ENCODE data around the gene MKX.

Gene MKX, protein sequence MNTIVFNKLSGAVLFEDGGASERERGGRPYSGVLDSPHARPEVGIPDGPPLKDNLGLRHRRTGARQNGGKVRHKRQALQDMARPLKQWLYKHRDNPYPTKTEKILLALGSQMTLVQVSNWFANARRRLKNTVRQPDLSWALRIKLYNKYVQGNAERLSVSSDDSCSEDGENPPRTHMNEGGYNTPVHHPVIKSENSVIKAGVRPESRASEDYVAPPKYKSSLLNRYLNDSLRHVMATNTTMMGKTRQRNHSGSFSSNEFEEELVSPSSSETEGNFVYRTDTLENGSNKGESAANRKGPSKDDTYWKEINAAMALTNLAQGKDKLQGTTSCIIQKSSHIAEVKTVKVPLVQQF

DNA sequence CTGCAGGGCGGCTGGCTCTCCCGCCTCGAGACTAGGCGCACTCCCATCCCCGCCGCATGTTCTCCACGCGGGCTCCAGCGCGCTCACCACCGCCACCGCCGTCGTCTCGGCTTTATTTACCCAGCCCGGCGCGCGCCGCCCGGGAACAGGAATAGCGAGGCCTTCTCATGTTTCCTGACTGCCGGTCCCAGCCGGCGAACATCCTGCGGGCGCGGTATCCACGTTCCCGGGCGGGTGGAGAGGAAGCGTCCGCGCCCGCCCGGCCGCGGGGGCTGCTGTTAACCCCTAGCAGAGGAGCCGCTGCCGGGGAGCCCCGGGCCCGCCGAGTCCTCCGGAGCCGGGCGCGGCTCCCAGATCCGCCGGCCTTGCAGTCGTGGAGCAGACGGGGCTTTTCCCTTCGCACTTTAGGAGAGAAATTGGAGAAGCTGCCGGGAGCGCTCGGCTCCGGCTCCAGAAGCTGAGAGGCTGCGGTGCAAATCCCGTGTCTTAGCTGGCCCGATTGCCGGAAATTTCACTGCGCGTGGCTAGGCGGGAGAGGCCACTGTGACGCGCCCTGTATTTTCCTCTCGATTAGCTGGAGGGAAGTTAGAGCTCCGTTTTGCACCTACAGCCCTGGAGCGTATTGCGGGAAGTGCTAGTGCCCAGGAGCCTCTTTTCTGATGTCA lies at the start of gene MKX:
Gene MKX, minus strand, starts transcription at position 88 of the 665 bp plus-strand sequence. CDS start 2,404 bp downstream, outside the sequence.
- DNase-seq = no peak

DNA sequence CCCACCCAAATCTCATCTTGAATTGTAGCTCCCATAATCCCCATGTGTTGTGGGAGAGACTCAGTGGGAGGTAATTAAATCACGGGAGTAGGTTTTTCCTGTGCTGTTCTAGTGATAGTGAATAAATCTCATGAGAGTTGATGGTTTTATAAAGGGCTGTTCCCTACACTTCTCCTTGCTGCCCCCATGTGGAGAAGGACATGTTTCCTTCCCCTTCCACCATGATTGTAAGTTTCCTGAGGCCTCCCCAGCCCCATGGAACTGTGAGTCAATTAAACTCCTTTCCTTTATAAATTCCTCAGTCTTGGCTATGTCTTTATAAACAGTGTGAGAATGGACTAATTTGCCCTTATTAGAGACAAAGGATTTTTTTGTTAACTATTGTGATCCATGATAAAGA lies 48.5 kb upstream of the MKX start:
- DNase-seq = no peak

DNA sequence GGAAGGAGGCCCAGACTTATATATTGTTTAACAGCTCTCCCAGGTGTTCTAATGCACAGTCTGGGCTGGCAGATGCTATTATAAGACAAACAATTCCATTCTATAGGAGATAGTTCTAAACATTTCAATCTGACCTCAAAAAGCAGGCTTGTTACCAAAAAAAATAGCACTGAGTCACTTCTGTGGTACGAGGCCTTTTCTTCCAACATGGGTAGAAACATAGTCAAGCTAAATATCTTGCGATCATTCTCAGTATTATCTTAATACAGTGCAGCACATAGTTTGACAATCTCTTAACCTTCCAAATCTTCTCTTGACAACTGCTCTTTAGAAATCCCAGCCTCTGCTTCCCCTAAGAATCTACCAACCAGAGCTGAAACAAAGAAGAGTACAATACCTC lies 46.6 kb upstream of the MKX start:
- DNase-seq = no peak

DNA sequence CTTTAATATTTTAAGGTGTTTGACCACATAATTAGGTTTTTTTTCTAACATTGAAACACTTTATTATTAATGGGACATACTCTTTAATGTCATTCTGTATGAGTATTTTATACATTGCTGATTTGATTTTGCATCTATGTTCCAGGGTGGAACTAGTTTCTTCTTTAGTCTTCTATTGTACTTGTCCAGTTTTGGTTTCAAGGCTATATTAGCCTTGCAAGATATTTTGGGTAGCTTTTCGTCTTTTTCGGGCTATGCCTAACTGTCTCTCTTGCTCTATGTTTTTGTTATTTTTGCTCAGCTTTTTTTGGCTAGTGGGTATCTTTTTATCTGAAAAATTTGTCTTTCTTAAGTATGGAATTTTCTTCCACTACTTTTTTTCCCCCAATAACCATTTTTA lies 38.7 kb upstream of the MKX start:
- DNase-seq = no peak

DNA sequence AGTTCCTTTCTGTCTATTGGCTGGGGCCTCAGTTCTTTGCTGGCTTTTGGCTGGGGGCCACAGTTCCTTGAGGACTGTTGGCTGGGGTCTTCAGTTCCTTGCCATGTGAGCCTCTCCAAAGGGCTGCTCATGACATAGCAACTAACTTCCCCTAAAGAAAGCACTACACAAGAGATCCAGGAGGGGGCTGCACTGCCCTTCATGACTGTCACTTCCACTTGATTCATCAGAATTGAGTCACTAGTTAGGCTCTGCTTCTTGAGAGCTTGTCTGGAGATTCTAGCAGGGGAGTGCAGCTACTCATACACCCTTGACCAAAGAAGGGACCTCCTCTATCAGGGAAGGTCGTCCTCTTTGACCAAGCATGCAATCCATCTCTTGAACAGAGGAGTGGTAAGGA lies 38.0 kb upstream of the MKX start:
- no peak for DNase-seq

DNA sequence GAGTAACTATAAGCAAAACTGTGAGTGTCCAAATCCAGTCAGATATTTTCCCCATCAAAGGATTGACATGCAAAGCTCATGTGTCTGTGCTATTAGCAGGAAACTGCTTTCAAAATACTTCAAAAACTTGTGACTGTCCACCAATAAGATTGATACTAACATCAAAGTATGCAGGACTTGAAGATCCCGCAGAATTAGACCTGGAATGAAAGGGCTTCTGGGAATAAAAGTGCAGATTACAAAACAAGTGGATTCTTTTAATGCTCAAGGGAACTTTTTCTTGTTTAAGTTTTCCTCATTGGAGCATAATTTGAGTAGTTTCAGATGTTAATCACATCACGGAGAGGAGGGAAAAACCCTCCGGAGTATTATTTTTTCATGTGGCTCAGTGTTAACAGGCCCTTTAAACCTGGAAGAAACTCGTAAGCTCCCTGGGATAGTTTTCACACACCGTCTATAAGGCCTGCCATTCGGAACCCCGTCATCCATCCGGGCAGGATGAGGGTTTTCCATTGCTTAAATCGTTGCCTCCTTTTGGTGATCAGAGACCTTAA lies 33.9 kb upstream of the MKX start:
- no peak for DNase-seq

DNA sequence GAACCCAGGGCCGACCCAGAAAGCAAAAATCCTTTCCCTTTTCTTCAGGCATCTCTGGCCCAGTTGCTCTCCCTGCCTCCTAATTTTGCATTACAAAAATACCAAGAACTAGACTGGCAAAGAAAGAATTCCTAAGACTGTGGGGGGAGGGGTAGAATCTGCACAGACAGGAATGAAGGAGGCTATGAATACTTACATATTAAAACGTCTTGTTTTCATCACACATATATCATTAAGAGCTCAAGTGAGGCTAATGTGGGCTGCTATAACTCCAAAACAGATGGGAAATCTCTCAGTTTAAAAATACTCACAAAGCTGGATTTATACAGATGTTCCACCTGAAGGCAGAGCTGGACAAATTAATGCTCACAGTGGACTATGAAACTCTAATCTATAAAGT lies 29.2 kb upstream of the MKX start:
- DNase-seq = no peak

DNA sequence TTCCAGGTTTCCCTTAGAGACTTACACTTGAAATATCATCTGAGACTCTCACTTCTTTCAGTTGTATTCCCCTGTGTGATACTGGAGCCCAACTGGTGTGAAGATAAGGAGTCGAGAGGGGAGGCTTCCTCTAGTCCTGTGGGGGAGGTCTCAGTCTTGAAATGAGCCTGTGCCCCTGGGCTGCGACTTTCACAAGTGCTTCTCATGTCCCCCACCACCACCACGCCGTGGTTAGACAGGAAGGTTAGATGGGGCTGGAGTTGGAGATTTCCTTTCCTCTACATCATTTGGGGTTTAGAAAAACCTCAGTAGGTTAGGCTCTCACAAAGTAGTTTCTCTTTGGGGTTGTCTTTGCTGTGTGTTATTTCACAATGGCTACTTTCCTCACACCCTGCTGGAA lies 25.6 kb upstream of the MKX start:
- no peak for DNase-seq

DNA sequence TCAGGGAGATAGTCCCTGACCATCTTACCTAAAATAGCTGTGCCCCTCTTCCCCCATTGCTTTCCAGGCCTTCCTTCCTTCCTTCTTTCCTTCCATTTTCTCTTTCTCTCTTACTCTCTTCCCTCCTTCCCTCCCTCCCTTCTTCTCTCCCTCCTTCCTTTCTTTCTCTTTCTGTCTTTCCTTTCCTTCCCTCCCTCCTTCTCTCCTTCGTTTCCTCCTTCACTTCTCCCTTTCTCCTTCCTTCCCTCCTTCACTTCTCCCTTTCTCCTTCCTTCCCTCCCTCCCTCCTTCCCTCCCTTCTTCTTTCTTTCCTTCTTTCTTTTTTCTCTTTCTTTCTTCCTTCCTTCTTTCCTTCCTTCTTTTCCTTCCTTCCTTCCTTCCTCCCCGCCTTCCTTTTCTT lies 24.6 kb upstream of the MKX start:
- DNase-seq = no peak

DNA sequence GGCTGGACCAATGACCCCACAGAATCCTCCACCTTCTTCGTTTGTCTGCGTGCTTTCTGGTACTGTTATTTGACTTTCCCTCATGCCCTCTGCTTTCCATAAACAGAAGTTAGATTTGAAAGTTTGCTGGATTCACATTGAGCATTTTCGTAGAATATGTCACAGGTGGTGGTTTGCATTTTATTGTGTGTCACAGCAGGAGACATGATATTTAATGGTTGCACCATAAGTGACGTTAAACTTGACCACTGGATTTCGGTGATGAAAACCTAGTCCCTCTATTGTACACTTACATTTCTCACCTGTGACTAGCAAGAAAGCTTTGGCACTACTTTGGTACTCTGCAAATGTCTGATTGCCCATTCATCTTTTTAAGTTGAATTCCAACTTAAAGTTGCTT lies 15.2 kb upstream of the MKX start:
- DNase-seq = no peak

DNA sequence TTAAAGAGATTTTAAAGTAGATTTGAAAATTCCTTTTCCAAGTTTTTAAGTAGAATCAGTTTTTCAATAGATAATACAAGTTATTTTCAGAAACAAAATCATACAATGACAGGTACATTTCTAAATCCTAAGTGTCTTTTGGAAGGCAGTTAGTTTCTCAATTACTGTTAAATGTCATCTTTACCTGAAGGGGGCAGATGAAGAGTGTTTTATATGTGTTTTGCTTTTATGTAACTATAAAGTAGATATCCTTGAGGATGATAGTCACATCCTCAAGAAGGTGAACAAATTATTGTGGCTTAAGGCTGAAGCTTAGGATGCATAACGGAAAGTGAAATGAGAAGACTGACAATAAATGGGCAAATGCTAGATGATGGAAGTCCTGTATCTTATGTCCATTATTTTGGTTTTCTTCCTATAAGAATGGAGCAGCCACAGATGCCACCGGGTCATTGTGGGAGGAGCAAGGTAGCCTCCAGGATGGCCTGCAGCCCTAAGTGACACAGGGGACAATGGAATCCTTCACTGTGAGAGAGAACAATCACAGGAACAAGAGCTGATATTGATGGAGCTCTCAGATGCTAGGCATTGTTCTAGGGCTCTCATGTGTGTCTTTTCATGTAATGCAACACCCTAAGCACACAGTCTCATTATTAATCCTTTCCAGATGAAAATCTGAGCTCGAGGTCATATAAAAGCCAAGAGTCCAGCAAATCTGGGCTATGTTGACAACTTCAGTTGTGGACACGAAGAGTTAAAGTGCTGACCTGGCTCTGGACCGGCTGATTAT lies 14.1 kb upstream of the MKX start:
- no peak for DNase-seq

DNA sequence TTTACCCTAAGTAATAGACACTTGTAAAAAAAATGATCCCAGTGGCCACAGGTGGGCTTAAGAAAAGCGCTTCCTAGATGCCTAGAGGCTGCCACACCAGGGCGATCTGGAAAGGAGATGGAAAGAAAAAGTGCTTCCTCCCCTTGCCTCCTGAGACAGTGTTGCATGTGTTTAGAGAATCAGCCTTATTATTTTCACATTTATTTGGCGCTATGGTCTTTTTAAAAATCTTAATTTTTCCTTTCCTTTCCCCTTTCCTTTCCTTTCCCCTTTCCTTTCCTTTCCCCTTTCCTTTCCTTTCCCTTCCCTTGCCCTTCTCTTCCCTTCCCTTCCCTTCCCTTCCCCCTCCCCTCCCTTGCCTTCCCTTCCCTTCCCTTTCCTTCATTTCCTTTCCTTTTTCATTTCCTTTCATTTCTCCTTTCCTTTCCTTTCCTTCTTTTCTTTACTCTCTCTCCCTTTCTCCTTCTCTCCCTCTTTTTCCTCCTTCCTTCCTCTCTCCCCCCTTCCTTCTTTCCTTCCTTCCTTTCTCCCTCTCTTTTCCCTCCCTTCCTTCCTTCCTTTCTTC lies 7.1 kb upstream of the MKX start:
- no peak for DNase-seq

DNA sequence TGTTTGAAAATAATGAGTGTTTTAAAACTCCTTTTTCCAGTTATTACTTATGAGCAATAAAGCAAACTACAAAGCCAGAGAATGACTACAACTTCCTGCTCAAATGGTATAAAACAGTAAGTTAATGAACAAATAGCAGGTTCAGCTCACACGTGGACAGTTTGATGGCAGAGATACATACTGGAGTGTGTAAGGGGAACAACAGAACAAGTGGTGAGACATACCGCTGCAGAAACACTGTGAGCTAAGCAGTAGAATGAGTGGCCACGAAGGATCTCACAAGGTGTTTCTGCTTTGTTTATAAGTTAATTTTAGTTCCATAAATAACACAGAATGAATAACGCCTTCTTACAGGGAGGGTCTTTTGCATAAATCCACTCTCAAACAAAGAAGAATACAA lies 3.0 kb upstream of the MKX start:
- DNase-seq = no peak

DNA sequence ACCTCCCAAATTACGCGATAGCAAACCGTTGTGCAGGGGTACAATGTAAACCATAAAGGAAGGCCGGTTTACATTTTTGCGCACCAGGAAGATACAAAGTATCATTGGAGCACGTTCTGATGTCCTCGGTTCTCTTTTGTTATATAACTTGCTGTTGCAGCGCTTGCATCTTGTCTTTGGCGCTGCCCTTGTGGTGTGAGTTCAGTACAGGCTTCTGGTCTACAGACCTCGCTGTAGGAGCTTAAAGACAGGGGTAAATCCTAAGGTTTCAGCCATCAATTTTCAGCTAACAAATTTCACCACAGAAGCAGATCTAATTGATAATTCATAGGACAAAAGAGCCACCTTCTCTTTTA lies 1.5 kb upstream of the MKX start:
- DNase-seq = no peak

DNA sequence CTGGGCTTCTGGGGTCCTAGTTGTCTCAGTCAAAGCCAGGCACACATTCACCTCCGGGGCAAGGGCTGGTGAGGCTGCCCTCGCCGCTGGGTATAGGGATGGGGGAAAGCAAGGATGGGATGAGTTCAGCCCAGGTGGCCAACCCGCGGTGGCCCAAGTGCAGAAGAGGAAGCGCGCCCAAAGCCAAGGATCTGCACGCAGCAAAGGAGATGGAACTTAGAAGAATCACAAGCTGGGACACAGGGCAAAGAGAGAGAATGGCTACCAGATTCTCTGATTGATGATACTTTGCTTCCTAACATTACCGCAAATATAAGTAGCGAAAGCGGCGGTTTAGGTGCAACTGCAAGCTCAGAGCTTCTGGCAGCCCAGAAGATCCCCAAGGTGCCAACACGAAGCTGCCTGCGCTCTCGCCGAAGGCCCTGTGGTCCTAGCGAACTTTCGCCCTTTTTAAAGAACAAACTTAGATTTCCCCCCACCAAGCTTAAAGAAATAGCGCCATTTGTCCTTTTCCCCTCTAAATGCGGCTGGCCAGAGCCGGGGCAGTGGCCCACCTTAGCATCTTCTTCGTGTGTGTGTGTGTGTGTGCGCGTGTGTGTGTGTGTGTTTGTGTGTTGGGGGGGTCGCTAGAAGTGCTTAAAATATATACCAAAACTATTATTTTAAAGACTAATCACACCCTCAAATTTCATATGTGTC lies 927 bp upstream of the MKX start:
- no peak for DNase-seq

DNA sequence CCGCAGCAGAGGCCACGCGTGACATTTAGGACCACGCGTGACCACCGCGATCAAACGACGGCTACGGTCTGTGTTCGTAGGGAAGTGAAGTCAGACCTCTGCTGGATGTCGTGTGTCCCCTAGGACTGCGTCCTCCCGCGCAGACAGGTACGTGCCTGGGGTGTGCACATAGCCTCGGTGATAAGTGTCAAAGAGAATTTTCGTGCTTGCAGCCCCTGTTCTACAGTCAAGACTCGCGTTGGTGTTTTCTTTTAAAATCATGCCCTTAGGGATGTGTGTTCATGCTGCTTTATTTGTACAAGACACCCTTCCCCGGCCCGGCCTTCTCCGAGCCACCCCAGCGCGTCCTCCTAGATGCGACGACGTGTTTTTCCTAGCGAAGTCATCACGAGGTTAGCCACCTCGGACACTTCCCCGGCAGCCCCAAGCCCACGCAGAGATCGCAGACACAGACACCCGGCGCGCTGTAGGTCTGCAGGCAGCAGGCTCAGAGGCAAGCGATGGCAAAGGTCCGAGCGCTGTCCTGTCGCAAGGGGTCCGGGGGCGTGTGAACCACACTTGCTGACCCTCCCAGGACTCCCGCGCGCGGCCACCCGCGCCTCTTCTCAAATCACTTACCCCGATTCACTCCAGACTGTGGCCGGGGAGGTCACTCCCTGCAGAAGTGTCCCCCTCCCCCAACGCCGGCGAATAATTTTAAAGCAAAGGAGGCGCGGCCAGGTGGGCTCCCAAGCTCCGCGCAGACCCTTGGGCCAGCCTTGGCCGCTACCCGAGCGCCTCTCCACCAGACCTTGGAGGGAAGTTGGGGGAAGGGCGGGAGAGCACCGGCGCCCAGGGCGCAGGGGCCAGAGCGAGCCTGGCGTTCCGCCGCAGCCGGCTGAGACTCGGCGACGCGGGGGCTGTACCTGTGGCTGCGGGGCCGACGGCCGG lies 552 bp downstream of the MKX start:
- DNase-seq = no peak

DNA sequence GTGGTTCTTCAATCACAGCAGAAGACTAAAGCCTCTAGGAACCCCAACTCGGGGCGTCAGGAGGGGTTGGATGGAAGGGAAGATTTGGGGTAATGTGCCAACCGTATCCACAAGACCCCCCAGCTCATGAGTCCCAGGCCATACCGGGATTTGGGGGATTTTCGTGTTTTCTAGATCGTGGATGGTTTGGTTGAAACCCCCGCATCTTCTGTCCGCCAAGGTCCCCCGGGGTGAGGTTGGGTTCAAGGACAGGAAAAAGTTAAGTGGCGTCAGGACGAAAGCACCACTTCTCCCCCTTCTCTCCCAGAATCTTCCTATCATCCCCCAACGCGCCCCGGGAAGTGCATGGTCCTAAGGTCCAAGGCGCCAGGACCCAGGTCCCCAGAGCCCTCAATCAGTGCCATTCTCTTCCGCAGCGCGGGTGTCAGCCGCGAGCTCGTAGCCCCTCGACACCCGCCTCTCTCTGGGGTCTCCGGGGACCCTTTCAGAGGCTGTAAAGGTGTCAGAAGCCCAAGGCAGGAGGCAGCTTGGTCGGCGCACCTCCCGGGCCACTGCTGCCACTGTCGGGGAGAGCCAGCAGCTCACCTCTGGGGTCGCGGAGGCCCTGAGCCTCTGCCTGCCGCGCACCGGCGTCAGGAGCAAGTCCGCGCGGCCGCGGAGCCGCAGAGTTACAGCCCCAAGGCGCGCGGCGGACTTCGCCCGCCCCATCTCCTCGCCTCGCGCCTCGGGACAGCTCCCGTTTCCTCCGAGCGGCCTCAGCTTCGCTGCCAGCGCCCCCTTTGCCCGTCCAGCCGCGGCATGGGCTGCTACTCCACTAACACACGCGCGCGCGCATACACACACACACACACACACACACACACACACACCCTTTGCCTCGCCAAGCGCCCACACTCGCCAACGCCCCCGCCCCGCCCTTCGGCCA lies 1.5 kb downstream of the MKX start:
- no peak for DNase-seq

DNA sequence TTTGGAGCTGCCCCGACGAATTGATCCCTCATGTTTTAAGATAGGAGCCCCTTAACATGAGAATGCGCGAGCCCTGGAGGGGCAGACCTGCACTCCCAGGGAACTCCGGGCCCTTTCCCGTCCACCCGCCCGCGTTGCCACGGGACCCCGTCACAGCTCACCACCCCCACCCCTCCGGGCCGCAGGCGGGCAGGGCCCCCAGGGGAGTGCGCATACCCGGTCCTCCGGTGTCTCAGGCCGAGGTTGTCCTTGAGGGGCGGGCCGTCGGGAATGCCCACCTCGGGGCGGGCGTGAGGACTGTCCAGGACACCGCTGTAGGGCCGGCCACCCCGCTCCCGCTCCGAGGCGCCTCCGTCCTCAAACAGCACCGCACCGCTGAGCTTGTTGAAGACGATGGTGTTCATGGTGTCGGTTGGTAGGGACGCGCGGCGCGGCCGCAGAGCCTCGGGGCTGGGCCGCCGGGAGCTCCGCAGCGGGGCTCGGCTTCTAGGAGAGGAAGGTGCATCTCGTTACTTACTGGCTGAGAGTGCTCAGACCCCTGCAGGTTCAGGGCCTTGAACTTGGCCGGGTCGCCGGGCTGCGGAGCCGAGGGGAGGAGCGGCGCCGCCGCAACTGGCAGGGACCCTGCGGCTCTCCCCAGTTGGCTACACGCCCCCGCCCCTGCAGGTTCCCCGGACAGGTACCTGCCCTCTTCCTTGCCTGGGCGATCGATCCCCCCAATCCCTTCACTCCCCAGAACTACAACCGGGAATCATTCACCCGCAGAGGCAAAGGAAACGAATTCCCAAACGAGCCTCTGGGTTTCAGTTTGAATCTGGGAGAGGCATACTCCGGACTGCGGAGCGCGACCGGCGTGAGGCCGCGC lies 2.4 kb downstream of the MKX start:
- DNase-seq = no peak
